Keratinocyte (primary cell): ENCODE measurements around the gene CNNM1. TPM values are rescaled to one million over a fixed set of nuclear protein-coding genes. Genes with fewer than 3 reads are reported as not detected.
A peak's percentile ranks its signal among the peaks of the same experiment; 100 is the strongest.

Experiments used
- DNase-seq: peaks from one replicate; pipeline ENCODE4 v3.0.0-alpha.2; 2011; ENCODE audit warnings: low read depth, missing footprints, low spot score
- FAIRE-seq: peaks from 2 replicates; lab custom pipeline; 2011; peaks lifted over from hg19 to GRCh38; lab: Jason Lieb, UNC
- H2AFZ ChIP-seq: 2 replicates; pipeline ENCODE4 v1.6.0; 2012; ENCODE audit warnings: low read length, control low read depth, inconsistent platforms; ENCODE audit not compliant: control insufficient read depth
- H3K27ac ChIP-seq: 2 replicates; pipeline ENCODE4 v1.5.1; 2011; ENCODE audit warnings: low read length; ENCODE audit not compliant: control insufficient read depth, insufficient read depth
- H3K27me3 ChIP-seq: 3 replicates; pipeline ENCODE4 v1.6.0; 2011; ENCODE audit warnings: low read length; ENCODE audit not compliant: control insufficient read depth, insufficient read depth; ENCODE audit errors: extremely low read depth
- H3K36me3 ChIP-seq, 2 experiments: 2 replicates in 1 of 2; 3 replicates in 1 of 2; pipeline ENCODE4 v1.5.1; 2011; ENCODE audit warnings: low read length in 2 of 2, mild to moderate bottlenecking in 1 of 2; ENCODE audit not compliant: control insufficient read depth in 2 of 2, insufficient read depth in 2 of 2; ENCODE audit errors: extremely low read depth in 1 of 2
- H3K4me1 ChIP-seq: 3 replicates; pipeline ENCODE4 v1.5.1; 2011; ENCODE audit warnings: low read length; ENCODE audit not compliant: control insufficient read depth, insufficient read depth; ENCODE audit errors: extremely low read depth
- H3K4me2 ChIP-seq: 3 replicates; pipeline ENCODE4 v1.6.0; 2011; ENCODE audit warnings: low read depth, low read length; ENCODE audit not compliant: control insufficient read depth, insufficient read depth; ENCODE audit errors: extremely low read depth
- H3K4me3 ChIP-seq, 3 experiments: fragments of 200-600 bp in 1 of 3; sonication (generic) in 1 of 3; 2 replicates in 2 of 3; 3 replicates in 1 of 3; pipeline ENCODE4 v1.5.1; 2011 to 2016; ENCODE audit warnings: low read length in 3 of 3, mild to moderate bottlenecking in 3 of 3, control low read depth in 2 of 3, inconsistent platforms in 1 of 3, low read depth in 1 of 3, mixed read lengths in 1 of 3, mixed run types in 1 of 3, moderate library complexity in 1 of 3; ENCODE audit not compliant: control insufficient read depth in 2 of 3, insufficient read depth in 2 of 3; ENCODE audit errors: extremely low read depth in 1 of 3
- H3K79me2 ChIP-seq: 2 replicates; pipeline ENCODE4 v1.6.0; 2012; ENCODE audit warnings: low read length; ENCODE audit not compliant: control insufficient read depth, insufficient read depth
- H3K9ac ChIP-seq: 3 replicates; pipeline ENCODE4 v1.6.0; 2011; ENCODE audit warnings: low read length; ENCODE audit not compliant: control insufficient read depth, insufficient read depth; ENCODE audit errors: extremely low read depth
- H3K9me1 ChIP-seq: 3 replicates; pipeline ENCODE4 v1.6.0; 2011; ENCODE audit warnings: low read length; ENCODE audit not compliant: control insufficient read depth, insufficient read depth; ENCODE audit errors: extremely low read depth
- H3K9me3 ChIP-seq: 2 replicates; pipeline ENCODE4 v1.5.1; 2012; ENCODE audit warnings: low read depth, low read length; ENCODE audit not compliant: control insufficient read depth
- H4K20me1 ChIP-seq: 3 replicates; pipeline ENCODE4 v1.6.0; 2011; ENCODE audit warnings: low read length; ENCODE audit not compliant: control insufficient read depth, insufficient read depth; ENCODE audit errors: extremely low read depth
- EZH2 ChIP-seq: IDR thresholded peaks from one replicate; pipeline ENCODE4 v1.6.1; 2012; ENCODE audit warnings: inconsistent platforms, mild to moderate bottlenecking, low read length, moderate library complexity
- dilution Hi-C: fragments of 300-500 bp; cut with MboI; formaldehyde crosslinking; loops from one replicate; pipeline ENCODE4 v1.7.0; 2020; ENCODE audit warnings: low sequenced_read_pairs; ENCODE audit not compliant: extremely low pct_ligation_motif_present
- polyA plus RNA-seq, 5 experiments: library from polyadenylated mRNA; depleted of rRNA in 3 of 5; stranded (reverse) in 3 of 5; stranded (forward) in 1 of 5; unstranded in 1 of 5; fragments of >200 nt; gene quantifications; 1 replicate in 1 of 5; 2 replicates in 3 of 5; 3 replicates in 1 of 5; pipeline versions ENCODE4 v1.2.1 to v1.2.3, GENCODE V29; 2011 to 2012; ENCODE audit warnings: missing spikeins in 2 of 5, low read depth in 1 of 5, low replicate concordance in 1 of 5
- TF ChIP-seq, protein P1 (sequence below), 3 experiments: IDR thresholded peaks in 1 of 3; conservative IDR thresholded peaks in 1 of 3; optimal IDR thresholded peaks in 1 of 3; 2 replicates in 2 of 3; 3 replicates in 1 of 3; pipeline versions ENCODE3 to v1.5.1; 2011; ENCODE audit warnings: low read length in 3 of 3, mild to moderate bottlenecking in 3 of 3, moderate library complexity in 2 of 3, control low read depth in 1 of 3, inconsistent platforms in 1 of 3; ENCODE audit not compliant: insufficient read depth in 2 of 3; ENCODE audit errors: extremely low read depth in 1 of 3

Gene CNNM1
- polyA plus RNA-seq, 1 donor (not counting 4 experiments of a cell fraction or from before 2014, with no cell fraction given), result 0.83 TPM

DNA sequence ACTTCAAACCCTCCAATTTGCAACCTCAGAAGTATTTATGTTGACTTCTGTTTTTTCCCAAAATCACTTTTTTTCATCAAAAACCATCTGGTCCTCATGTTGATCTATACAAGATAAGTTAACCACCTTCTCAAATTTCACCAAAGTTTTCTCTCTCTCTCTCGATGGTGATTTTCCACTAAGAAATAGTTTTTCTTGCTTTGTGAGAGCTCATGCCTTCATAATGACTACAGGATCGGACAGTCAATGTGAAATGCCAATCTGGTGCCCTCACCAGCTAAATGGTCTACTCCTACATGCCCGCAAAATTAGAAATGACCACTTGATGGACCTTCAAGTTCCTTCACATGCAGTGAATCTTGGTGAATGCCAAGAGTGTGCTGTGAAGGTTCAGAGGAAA lies 40.4 kb downstream of the CNNM1 start:
- no peak for FAIRE-seq
- H3K4me2 ChIP-seq, result no peak overlapping the region

DNA sequence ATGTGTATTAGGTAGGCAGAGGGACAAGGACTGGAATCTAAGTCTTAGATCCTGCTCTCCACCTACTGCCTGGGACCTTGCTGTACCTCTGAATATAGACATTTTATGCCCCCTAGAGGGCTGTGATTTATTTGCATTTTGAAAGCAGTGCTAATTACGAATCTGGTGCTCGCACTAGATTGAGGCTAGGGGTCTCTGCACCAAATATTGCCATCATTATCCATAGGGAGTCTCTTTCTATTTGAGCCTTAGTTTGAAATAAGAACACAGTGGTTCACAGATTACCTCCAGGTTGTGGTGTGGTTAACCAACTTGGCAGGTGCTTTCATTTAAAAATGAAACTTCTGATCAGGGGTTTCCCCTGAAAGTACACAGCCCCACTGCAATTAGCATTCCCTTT lies 41.8 kb downstream of the CNNM1 start:
- H3K79me2 ChIP-seq, result no peaks in the 10 kb centered on the region
- H3K4me3 ChIP-seq, result no peak overlapping the region
- no peak for FAIRE-seq
- H3K9me3 ChIP-seq, result no peaks in the 10 kb centered on the region
- H3K9ac ChIP-seq, result no peak overlapping the region
- peaks cover 7% of the 10 kb centered on the region for H3K4me1 ChIP-seq
- no peak for TF ChIP-seq EZH2
- TF ChIP-seq, protein P1, sequence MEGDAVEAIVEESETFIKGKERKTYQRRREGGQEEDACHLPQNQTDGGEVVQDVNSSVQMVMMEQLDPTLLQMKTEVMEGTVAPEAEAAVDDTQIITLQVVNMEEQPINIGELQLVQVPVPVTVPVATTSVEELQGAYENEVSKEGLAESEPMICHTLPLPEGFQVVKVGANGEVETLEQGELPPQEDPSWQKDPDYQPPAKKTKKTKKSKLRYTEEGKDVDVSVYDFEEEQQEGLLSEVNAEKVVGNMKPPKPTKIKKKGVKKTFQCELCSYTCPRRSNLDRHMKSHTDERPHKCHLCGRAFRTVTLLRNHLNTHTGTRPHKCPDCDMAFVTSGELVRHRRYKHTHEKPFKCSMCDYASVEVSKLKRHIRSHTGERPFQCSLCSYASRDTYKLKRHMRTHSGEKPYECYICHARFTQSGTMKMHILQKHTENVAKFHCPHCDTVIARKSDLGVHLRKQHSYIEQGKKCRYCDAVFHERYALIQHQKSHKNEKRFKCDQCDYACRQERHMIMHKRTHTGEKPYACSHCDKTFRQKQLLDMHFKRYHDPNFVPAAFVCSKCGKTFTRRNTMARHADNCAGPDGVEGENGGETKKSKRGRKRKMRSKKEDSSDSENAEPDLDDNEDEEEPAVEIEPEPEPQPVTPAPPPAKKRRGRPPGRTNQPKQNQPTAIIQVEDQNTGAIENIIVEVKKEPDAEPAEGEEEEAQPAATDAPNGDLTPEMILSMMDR (optimal IDR thresholded peaks at IDR 0.05 in 1 of 3, IDR thresholded peaks at IDR 0.05 in 1 of 3, conservative IDR thresholded peaks at IDR 0.05 in 1 of 3; ENCODE audit: extremely low read depth in 1 of 3, insufficient read depth in 2 of 3, low read length in 3 of 3), result peak; percentile 50 to 58 (median 55)
- H3K27ac ChIP-seq, result no peak overlapping the region
- H3K9me1 ChIP-seq, result no peaks in the 10 kb centered on the region
- no peaks in the 10 kb centered on the region for H4K20me1 ChIP-seq
- no peaks in the 10 kb centered on the region for H3K27me3 ChIP-seq
- no peak for DNase-seq
- no peak overlapping the region for H2AFZ ChIP-seq
- no peaks in the 10 kb centered on the region for H3K36me3 ChIP-seq
- peak overlapping the region; percentile 29 for H3K4me2 ChIP-seq
- dilution Hi-C loops, result no loop called here

More for the DNA sequence above, 40.4 kb downstream of the CNNM1 start:
- Histone ChIP-seq H3K27ac (no peak overlapping the region), H3K79me2 (no peaks in the 10 kb centered on the region), H3K4me1 (peaks cover under 1% of the 10 kb centered on the region), H4K20me1 (no peaks in the 10 kb centered on the region), H3K9ac (no peak overlapping the region), H2AFZ (no peak overlapping the region), H3K9me3 (no peaks in the 10 kb centered on the region), H3K9me1 (no peaks in the 10 kb centered on the region), H3K27me3 (no peaks in the 10 kb centered on the region), H3K4me3 (no peak overlapping the region), H3K36me3 (no peaks in the 10 kb centered on the region)
- TF ChIP-seq EZH2, result no peak
- TF ChIP-seq, protein P1 (optimal IDR thresholded peaks at IDR 0.05 in 1 of 3, IDR thresholded peaks at IDR 0.05 in 1 of 3, conservative IDR thresholded peaks at IDR 0.05 in 1 of 3; ENCODE audit: extremely low read depth in 1 of 3, insufficient read depth in 2 of 3, low read length in 3 of 3), result no peak
- no peak for DNase-seq
- dilution Hi-C loops, result no loop called here
